Endothelial cell (in vitro differentiated cells): Measurements from ENCODE around the gene GMNN. TPM values are rescaled to one million over a fixed set of nuclear protein-coding genes. Genes with fewer than 3 reads are reported as not detected.

Experiments used
- DNase-seq: peaks from one replicate; pipeline ENCODE4 v3.0.0; 2021; ENCODE audit warnings: low spot score
- H3K27ac Mint-ChIP-seq: one replicate; pipeline ENCODE4 v1.8.0; 2021; ENCODE audit warnings: mixed read lengths, inconsistent platforms; ENCODE audit not compliant: unreplicated experiment
- H3K27me3 Mint-ChIP-seq: one replicate; pipeline ENCODE4 v1.8.0; 2021; ENCODE audit warnings: mild to moderate bottlenecking, moderate library complexity, mixed read lengths, inconsistent platforms; ENCODE audit not compliant: unreplicated experiment
- H3K36me3 Mint-ChIP-seq: one replicate; pipeline ENCODE4 v1.8.0; 2021; ENCODE audit warnings: mild to moderate bottlenecking, low read depth, mixed read lengths, inconsistent platforms; ENCODE audit not compliant: unreplicated experiment
- H3K4me1 Mint-ChIP-seq: one replicate; pipeline ENCODE4 v1.8.0; 2021; ENCODE audit warnings: mild to moderate bottlenecking, mixed read lengths, inconsistent platforms; ENCODE audit not compliant: unreplicated experiment
- H3K4me3 Mint-ChIP-seq: one replicate; pipeline ENCODE4 v1.8.0; 2021; ENCODE audit warnings: mild to moderate bottlenecking, mixed read lengths, inconsistent platforms; ENCODE audit not compliant: unreplicated experiment
- H3K9me3 Mint-ChIP-seq: one replicate; pipeline ENCODE4 v1.8.0; 2021; ENCODE audit warnings: mixed read lengths, inconsistent platforms; ENCODE audit not compliant: unreplicated experiment
- total RNA-seq: library from RNA; stranded (reverse); fragmentation: NEBNext Ultra II Directional; extraction: Animal tissue kit (Norgen Biotek cat#: 25700); gene quantifications from one replicate; pipeline ENCODE4 v1.2.1, GENCODE V29; 2021; ENCODE audit not compliant: unreplicated experiment
- TF ChIP-seq, protein P1 (sequence below): fragments of 200-600 bp; sonication (generic); IDR thresholded peaks from one replicate; pipeline ENCODE4 v1.5.0; 2021; ENCODE audit warnings: antibody characterized with exemption; ENCODE audit not compliant: unreplicated experiment

GMNN gene
- total RNA-seq, 1 donor from 2014 or later: 24.7 TPM

GRCh38 chr6:24775520-24776058 is 852 bp downstream of the GMNN start:
- no peaks in the 10 kb centered on the region for H3K36me3 Mint-ChIP-seq
- no peaks in the 10 kb centered on the region for H3K9me3 Mint-ChIP-seq
- H3K27me3 Mint-ChIP-seq: no peaks in the 10 kb centered on the region
- peak overlapping the region; percentile 96 for H3K4me3 Mint-ChIP-seq
- TF ChIP-seq, protein P1, sequence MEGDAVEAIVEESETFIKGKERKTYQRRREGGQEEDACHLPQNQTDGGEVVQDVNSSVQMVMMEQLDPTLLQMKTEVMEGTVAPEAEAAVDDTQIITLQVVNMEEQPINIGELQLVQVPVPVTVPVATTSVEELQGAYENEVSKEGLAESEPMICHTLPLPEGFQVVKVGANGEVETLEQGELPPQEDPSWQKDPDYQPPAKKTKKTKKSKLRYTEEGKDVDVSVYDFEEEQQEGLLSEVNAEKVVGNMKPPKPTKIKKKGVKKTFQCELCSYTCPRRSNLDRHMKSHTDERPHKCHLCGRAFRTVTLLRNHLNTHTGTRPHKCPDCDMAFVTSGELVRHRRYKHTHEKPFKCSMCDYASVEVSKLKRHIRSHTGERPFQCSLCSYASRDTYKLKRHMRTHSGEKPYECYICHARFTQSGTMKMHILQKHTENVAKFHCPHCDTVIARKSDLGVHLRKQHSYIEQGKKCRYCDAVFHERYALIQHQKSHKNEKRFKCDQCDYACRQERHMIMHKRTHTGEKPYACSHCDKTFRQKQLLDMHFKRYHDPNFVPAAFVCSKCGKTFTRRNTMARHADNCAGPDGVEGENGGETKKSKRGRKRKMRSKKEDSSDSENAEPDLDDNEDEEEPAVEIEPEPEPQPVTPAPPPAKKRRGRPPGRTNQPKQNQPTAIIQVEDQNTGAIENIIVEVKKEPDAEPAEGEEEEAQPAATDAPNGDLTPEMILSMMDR: no peak
- no peak for DNase-seq
- H3K27ac Mint-ChIP-seq: no peak overlapping the region
- peaks cover 10% of the 10 kb centered on the region for H3K4me1 Mint-ChIP-seq

- no peaks in the 10 kb centered on the region for H3K36me3 Mint-ChIP-seq
- no peak overlapping the region for H3K27ac Mint-ChIP-seq
- H3K4me1 Mint-ChIP-seq: peaks cover 10% of the 10 kb centered on the region
- TF ChIP-seq, protein P1: no peak
- H3K4me3 Mint-ChIP-seq: no peak overlapping the region
- no peaks in the 10 kb centered on the region for H3K27me3 Mint-ChIP-seq
- no peaks in the 10 kb centered on the region for H3K9me3 Mint-ChIP-seq
- no peak for DNase-seq
Measured at GRCh38 chr6:24777227-24777626, 2.5 kb downstream of the GMNN start.

DNA sequence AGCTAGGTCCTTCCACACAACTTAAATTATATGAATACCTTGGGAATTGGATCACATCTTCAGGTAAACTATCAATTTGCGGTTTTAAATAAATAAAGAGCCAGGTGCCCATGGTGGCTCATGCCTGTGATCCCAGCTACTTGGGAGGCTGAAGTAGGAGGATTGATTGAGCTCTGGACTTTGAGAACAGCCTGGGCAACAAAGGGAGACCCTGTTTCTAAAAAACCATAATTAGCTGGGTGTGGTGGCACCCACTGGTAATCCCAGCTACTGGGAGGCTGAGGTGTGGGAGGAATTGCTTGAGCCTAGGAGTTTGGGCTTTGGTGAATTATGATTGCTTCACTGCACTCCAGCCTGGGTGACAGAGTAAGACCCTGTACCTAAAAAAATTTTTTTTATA is 3.4 kb downstream of the GMNN start:
- Mint-ChIP-seq H3K9me3 (no peaks in the 10 kb centered on the region), H3K36me3 (no peaks in the 10 kb centered on the region), H3K4me3 (no peak overlapping the region), H3K27me3 (no peaks in the 10 kb centered on the region), H3K4me1 (peaks cover 10% of the 10 kb centered on the region), H3K27ac (no peak overlapping the region)
- no peak for DNase-seq
- TF ChIP-seq, protein P1: no peak

- no peak for DNase-seq
- TF ChIP-seq, protein P1: no peak
- Mint-ChIP-seq H3K4me1 (peaks cover 10% of the 10 kb centered on the region), H3K27ac (no peak overlapping the region), H3K36me3 (no peaks in the 10 kb centered on the region), H3K4me3 (no peak overlapping the region), H3K9me3 (no peaks in the 10 kb centered on the region), H3K27me3 (no peaks in the 10 kb centered on the region)
Measured at GRCh38 chr6:24778878-24779277, 4.1 kb downstream of the GMNN start.

- no peak for DNase-seq
- H3K27me3 Mint-ChIP-seq: no peaks in the 10 kb centered on the region
- peaks cover 13% of the 10 kb centered on the region for H3K4me1 Mint-ChIP-seq
- H3K4me3 Mint-ChIP-seq: no peak overlapping the region
- TF ChIP-seq, protein P1: no peak
- H3K9me3 Mint-ChIP-seq: no peaks in the 10 kb centered on the region
- H3K27ac Mint-ChIP-seq: peak overlapping the region; percentile 37
- H3K36me3 Mint-ChIP-seq: no peaks in the 10 kb centered on the region
Measured at GRCh38 chr6:24779416-24780016, 4.8 kb downstream of the GMNN start.
